GM18505 (cell line): ENCODE data around the gene SHISA6.

Experiments used
- ATAC-seq: cut with Tn5 transposase; IDR thresholded peaks from one replicate; pipeline ENCODE4 v1.9.1; 2021; ENCODE audit not compliant: unreplicated experiment
- POLR2A ChIP-seq: IDR thresholded peaks from 4 replicates; pipeline ENCODE4 v1.6.1; 2011; ENCODE audit warnings: borderline replicate concordance; ENCODE audit not compliant: insufficient read depth, insufficient read length; ENCODE audit errors: extremely low read depth

SHISA6 gene

DNA sequence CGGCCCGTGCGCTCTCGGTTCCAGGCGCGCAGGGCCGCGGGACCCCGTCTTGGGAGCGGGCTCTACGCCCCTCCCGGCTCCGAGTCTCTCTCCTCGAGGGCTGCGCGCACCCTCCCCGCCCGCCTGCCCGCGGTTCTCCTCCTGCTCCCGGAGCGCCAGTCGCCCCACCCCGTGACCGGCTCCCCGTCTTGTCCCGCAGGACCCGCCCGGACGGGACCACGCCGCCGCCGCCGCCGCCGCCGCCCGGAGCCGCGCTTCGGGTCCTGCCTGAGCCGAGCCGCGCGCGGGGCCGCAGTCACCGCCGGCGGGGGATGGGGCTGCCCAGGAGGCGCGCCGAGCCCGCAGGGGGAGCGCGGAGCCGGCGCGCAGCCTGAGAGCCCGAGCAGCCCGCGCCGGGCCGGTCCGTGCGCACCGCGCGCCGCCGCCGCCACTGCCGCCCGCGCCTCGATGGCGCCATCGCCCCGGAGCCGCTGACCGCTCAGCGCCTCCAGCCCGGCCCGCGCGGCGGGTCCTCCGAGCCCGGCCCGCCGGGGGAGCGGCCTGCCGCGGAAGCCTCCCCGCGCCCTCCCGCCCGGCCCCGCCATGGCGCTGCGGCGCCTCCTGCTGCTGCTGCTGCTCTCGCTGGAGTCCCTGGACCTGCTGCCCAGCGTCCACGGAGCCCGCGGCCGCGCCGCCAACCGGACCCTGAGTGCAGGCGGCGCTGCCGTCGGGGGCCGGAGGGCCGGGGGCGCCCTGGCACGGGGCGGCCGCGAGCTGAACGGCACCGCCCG lies at the start of gene SHISA6:
TSS of gene SHISA6 (plus strand) at position 373 of the 770 bp plus-strand sequence.
- no peak for ATAC-seq
- no peak for TF ChIP-seq POLR2A

DNA sequence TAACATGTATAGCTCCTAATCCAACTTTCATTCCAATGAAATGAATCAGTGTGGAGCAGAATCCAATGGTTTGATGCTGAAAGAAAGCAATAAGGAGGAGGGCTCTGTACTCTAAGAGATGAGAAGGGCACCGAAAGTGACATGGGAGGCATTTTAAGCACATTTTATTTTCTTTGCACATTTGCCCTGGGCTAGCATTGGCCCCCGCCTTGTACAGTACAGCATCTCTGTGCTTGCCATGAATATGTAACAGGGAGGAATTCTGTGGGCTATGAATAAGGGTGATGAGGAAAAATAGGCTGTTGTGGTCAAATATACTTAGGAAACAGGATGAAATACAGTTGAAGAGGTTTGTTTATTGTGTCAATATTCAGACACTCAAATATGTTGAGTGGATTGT lies 45.2 kb upstream of the SHISA6 start:
- no peak for ATAC-seq
- TF ChIP-seq POLR2A = no peak

DNA sequence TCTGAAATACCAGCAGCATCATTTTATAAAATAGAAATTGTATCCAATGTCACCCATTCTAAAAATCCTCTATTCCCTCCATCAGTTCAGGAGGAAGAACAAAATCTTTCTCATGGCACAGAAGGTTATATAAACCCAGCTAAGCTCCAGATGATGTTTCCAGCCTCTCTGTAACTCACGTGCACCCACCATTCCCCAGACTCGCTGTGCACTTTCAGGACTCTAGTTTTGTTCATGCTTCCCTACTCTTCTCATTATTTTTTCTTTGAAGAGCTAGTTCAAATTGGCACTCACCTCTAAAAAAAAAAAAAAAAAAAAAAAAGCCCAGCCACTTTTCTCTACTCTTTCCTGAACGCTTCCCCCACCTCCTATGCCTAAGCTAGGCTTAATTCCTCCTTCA lies 36.0 kb upstream of the SHISA6 start:
- TF ChIP-seq POLR2A = no peak
- no peak for ATAC-seq

DNA sequence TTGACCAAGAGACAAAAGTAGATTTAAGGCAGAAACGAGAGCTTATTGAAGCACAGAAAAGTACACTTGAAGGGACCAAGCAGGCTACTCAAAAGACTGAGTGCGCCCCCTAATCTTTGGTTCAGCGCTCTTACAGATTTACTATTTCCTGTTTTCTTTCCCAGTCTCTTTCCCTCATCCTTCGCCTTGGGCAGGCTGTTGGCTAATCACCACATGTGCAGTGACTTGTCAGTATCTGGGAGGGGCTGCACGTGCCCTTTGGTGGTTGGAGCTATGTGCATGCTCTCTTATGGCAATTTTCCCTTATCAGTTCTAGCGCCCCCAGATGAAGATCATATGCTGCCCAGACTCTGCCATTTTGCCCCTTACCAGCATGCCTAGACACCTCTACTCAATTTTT lies 35.4 kb upstream of the SHISA6 start:
- no peak for TF ChIP-seq POLR2A
- ATAC-seq = no peak

DNA sequence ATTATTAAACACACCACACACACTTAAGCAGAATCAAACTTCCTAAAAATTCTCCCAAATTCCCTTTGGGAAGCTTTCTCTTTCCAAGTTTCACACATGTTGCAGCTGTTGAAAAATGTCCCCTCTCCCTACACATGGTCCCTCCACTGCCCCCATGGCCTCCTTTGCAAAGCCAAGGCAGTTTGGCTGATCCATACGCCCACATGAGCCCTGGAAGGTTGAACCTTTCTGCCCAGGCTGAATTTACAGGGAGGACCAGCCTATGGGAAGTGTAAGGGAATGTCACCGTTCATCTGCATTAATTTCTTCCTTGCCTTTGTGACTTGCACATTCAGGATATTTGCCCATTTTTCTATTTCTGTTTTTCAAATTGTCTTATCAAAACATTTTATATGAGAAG lies 31.1 kb upstream of the SHISA6 start:
- ATAC-seq = no peak

DNA sequence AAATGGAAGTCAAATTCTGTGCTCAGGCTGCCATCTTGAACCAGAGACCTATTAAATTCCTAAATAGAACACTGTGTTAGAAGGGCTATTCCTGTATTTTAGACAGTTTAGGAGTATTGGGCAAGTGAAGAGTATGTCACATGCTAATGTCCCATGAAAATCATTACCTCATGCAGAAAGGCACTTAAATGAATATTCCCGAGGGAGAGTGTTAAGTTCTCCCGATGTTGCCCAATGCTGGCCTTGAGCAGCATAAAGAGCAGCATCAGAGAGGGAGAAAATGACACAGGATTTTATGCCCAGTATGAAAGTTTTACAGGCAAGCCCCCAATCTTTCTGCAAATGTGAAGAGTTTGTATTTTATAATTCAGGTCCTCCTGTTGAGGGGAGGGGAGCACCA lies 28.2 kb upstream of the SHISA6 start:
- TF ChIP-seq POLR2A = no peak
- no peak for ATAC-seq

More for the DNA sequence above, 31.1 kb upstream of the SHISA6 start:
- TF ChIP-seq POLR2A = no peak

DNA sequence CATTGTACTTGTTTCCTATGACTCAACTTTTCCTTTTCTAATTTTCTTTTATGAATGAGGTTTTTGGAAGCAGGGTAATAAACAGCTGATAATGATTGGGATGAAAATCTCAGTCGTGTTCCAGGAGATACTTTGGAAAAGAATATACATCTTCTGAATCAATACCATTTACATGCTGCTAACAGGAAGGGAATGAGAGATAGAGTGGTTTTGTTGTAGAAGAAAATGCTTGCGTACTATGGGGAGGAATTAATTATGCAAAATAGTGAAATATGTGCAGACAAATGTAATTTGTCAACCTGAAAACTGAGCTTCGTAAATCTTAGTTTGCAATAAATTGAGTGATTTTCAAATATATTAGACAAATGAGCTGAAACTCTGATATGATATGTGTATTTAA lies 24.0 kb upstream of the SHISA6 start:
- TF ChIP-seq POLR2A = no peak
- ATAC-seq = no peak

DNA sequence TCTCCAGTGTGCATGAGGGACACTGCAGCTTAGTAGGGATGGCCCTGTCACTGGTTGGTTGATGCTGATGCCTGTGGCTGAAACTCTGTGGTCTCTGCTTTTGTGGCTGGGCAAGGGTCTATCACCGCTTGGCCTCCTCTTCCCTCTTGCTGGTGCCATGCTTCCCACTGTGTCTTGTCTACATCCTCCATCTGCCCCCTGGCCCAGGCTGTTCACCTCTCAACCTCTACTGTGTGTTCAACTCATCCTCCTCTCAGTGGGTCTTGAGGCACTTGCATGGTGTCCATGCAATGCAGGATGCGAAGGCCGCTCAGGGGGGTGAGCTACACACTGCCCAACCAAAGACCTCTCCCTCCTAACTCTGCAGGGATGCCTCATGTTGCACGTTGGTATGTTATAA lies 19.8 kb upstream of the SHISA6 start:
- no peak for TF ChIP-seq POLR2A
- ATAC-seq = no peak

DNA sequence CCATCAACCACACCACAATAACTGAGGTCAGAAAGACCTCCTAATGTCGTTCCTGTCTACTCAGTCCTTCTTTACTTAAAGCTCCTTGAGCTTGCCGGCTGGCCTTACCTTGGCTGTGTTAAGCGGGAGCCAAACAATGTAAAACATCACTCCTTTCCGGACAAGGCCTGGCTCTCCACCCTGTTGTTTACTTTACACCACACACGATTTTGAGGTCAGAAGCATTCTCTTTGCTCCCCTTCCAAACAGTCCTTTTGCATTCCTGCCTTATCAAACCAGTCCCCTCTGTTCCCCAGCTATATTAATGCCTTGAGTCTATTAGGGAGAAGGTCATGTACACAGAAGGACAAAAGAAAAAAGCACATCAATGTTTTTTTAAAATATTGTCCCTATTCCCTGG lies 19.3 kb upstream of the SHISA6 start:
- no peak for TF ChIP-seq POLR2A
- no peak for ATAC-seq

DNA sequence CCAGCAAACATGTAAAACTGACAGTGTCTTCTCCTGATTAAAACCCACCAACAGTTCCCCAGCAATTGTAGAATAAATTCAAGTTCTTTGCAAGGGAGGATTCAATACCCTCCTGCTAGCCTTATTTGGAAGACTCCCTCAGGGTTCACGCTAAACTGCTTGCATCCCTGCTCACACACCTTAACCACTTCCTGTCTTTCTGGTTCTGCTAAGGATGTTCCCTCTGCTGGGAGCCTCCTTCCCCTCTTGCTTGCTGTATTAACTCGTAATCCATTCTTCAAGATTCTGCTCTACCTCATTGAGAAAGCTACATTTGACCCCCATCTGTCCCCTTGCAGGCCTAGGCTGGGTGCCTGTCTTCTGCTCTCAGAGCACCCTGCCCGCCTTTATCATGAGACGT lies 2.3 kb upstream of the SHISA6 start:
- no peak for TF ChIP-seq POLR2A
- ATAC-seq = no peak

DNA sequence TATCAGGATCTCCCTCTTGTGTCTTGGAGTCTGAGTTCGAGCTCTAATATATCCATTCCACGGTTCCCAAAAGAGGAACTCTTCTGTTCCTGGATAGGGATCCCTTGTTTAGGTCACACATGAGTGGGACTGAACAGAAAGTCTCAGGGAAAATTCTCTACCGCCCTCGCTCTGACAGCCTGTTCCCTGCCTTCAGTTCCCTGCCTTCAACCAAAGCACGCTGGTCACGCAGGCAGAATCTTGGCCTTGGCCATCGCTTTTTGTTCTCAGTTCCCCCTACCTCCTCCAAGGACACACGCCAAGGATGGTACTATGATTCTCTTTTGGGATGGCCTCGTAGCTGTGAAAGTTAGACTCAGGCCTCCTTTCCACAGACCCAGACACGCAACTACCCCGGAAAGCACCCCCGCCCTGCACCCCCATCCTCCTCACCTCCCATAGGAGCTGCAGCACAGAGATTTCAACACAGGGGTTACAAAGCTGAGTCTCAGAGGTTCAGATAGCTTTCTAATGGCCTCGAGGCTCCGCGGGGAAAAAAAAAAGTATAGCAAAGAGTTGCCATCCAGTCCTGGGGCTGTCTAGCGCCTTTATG lies 1.5 kb upstream of the SHISA6 start:
- no peak for ATAC-seq
- no peak for TF ChIP-seq POLR2A

DNA sequence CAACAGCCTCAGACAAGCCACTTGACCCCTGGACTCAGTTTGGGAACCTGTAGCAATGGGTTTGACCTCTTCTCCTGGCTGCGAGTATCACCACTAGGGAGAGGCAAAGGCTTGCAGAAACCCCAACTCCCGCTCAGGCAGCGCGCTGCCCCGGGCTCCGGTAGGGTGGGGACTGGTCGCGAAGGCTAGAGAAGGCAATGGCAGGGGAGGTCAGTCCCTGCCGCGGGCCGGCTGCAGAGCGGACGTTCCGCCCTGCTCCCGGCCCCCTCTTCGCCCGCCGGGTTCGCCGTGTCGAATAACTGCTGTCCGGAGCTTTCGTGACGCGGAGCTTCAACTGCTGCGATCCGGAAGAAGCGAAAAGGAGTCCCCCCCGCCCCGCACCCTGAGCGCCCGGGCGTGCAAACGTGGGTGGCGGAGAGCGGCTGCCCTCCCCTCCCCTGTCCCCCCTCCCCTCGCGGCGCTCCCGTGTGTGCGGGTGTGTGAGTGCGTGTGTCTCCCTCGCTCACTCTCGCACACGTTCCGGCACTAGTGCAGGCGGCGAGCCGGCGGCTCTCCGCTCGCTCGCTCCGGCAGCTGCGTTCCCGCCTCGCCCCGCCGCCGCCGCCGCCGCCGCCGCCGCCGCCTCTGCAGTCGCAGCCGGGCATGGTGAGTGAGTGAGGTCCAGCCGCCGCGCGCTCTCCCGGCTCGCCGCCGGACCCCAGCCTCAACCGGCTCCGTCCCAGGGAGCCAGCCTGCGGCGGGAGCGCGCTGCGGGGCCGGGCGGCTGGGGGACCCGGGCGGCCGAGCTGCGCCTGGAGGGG lies 772 bp upstream of the SHISA6 start:
- no peak for TF ChIP-seq POLR2A
- no peak for ATAC-seq

DNA sequence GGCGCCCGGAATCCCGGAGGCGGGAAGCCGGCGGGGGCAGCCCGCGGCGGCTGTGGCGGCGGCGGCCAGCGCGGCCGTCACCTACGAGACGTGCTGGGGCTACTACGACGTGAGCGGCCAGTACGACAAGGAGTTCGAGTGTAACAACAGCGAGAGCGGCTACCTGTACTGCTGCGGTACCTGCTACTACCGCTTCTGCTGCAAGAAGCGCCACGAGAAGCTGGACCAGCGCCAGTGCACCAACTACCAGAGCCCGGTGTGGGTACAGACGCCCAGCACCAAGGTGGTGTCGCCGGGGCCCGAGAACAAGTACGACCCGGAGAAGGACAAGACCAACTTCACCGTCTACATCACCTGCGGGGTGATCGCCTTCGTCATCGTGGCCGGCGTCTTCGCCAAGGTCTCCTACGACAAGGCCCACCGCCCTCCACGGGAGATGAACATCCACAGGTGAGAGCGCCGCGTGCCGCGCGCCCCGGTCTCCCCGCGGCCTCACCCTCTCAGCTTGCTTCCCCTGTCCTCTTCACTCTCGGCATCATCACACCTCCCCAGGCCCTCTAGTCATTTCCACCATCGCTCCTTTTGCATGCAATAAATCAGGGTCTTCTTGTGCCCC lies 706 bp downstream of the SHISA6 start:
- no peak for ATAC-seq
- TF ChIP-seq POLR2A = no peak
